MM.1S (cell line): ENCODE data around the gene MAFB.

ENCODE experiments used
- DNase-seq: peaks from one replicate; pipeline ENCODE4 v3.0.0-alpha.2; 2015
- H2AFZ ChIP-seq: fragments of 300-600 bp; sonication (generic); 2 replicates; pipeline ENCODE4 v1.6.0; 2016; ENCODE audit warnings: antibody characterized with exemption, low read length
- H3F3A ChIP-seq: fragments of 300-600 bp; sonication (generic); 2 replicates; pipeline ENCODE4 v1.6.1; 2016; ENCODE audit warnings: mild to moderate bottlenecking, antibody characterized with exemption, low read length, moderate library complexity, mixed read lengths; ENCODE audit not compliant: insufficient read depth
- H3K27ac ChIP-seq: fragments of 300-600 bp; sonication (generic); 2 replicates; pipeline ENCODE4 v1.5.1; 2016; ENCODE audit warnings: mild to moderate bottlenecking, low read length
- H3K27me3 ChIP-seq: fragments of 300-600 bp; sonication (generic); replicated peaks from 2 replicates; pipeline ENCODE4 v1.6.0; 2016; ENCODE audit warnings: low read length; ENCODE audit not compliant: insufficient read depth
- H3K36me3 ChIP-seq: fragments of 300-600 bp; sonication (generic); replicated peaks from 2 replicates; pipeline ENCODE4 v1.6.1; 2016; ENCODE audit warnings: mild to moderate bottlenecking, low read length, mixed read lengths; ENCODE audit not compliant: insufficient read depth
- H3K4me1 ChIP-seq: fragments of 300-600 bp; sonication (generic); 2 replicates; pipeline ENCODE4 v1.6.1; 2016; ENCODE audit warnings: low read length, mixed read lengths
- H3K4me2 ChIP-seq: fragments of 300-600 bp; sonication (generic); 2 replicates; pipeline ENCODE4 v1.6.0; 2016; ENCODE audit warnings: low read depth, low read length
- H3K4me3 ChIP-seq: fragments of 300-600 bp; sonication (generic); 2 replicates; pipeline ENCODE4 v1.5.1; 2016; ENCODE audit warnings: low read length, mixed read lengths
- H3K79me2 ChIP-seq: fragments of 300-600 bp; sonication (generic); 2 replicates; pipeline ENCODE4 v1.6.1; 2016; ENCODE audit warnings: mixed run types, low read length, mixed read lengths
- H3K9ac ChIP-seq: fragments of 300-600 bp; sonication (generic); 2 replicates; pipeline ENCODE4 v1.6.1; 2016; ENCODE audit warnings: low read length, mixed read lengths
- H3K9me2 ChIP-seq: fragments of 300-600 bp; sonication (generic); replicated peaks from 2 replicates; pipeline ENCODE4 v1.6.1; 2016; ENCODE audit warnings: mild to moderate bottlenecking, low read length, mixed read lengths; ENCODE audit not compliant: insufficient read depth
- H3K9me3 ChIP-seq: fragments of 300-600 bp; sonication (generic); replicated peaks from 2 replicates; pipeline ENCODE4 v1.6.1; 2016; ENCODE audit warnings: mild to moderate bottlenecking, low read length, mixed read lengths; ENCODE audit not compliant: insufficient read depth
- H4K20me1 ChIP-seq: fragments of 300-600 bp; sonication (generic); 2 replicates; pipeline ENCODE4 v1.6.1; 2016; ENCODE audit warnings: mild to moderate bottlenecking, low read length, moderate library complexity, mixed read lengths; ENCODE audit not compliant: insufficient read depth
- EZH2 ChIP-seq: fragments of 300-600 bp; sonication (generic); optimal IDR thresholded peaks from 2 replicates; pipeline ENCODE3; 2017; ENCODE audit warnings: low read depth, mild to moderate bottlenecking, antibody characterized with exemption, low read length, mixed read lengths
- EZH2phosphoT487 ChIP-seq: fragments of 300-600 bp; sonication (generic); IDR thresholded peaks from 2 replicates; pipeline ENCODE4 v1.6.1; 2018; ENCODE audit warnings: antibody characterized with exemption, low read length
- TF ChIP-seq, protein P1 (sequence below): fragments of 300-600 bp; sonication (generic); IDR thresholded peaks from 2 replicates; pipeline ENCODE4 v1.5.1; 2016; ENCODE audit warnings: antibody characterized with exemption, low read length, mixed read lengths

Gene MAFB

DNA sequence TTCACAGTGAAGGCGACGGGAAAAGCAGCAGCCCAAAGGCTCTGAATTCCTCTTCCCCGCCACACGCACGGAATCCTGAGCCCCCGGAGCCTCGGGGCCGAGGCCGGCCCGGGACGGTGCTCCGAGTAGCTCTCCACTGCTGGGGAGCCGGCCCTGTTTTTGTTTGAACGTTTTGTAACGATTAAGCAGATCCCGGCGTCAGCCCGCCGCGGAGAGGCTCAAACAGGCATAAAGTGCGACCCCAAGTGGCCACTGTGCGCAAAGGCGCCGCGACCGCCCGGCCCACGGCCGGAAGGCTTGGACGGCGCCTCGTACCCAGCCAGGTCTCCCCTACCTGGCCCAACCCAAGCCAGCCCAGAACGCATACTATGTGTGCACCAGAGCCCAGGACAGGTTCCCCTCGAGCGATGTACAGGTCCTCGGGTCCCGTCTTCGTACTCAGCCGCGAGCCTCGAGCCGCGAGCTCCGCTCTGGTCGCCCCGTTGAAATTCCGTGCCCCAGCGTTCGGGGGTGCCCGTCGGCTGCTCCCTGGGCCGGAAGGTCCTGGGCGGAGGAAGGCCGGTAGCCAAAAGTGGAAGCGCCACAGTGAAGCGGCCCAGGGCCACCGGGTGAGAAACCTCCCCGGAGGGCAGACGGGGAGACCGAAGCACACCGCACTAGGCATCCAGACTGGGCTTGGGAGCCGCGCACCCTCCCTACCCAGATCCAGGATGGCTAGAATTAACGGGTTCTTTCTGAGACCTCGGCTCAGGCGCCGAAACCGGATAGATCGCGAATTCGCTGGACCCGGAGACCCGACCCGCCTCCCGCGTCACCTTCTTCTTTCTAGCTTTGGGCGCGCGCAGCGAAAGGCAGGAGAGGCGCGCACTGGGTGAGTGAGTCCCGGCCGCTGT, 1.2 kb upstream of the MAFB start:
- Histone ChIP-seq H3K27ac (peak overlapping the region; percentile 65; the same call in 1 of the 2 replicates), H3K9ac (peak overlapping the region; percentile 64), H3K4me1 (peaks cover 5% of the 10 kb centered on the region; the same call in 1 of the 2 replicates), H3K79me2 (no peaks in the 10 kb centered on the region), H2AFZ (peak overlapping the region; percentile 95), H4K20me1 (no peaks in the 10 kb centered on the region), H3K4me2 (peak overlapping the region; percentile 95), H3K9me3 (no peaks in the 10 kb centered on the region), H3K9me2 (no peaks in the 10 kb centered on the region), H3K36me3 (no peaks in the 10 kb centered on the region), H3K4me3 (peak overlapping the region; percentile 77), H3F3A (peaks cover 6% of the 10 kb centered on the region; the same call in 1 of the 2 replicates), H3K27me3 (peaks cover 49% of the 10 kb centered on the region)
- peak; percentile 90 for DNase-seq
- TF ChIP-seq, protein P1, sequence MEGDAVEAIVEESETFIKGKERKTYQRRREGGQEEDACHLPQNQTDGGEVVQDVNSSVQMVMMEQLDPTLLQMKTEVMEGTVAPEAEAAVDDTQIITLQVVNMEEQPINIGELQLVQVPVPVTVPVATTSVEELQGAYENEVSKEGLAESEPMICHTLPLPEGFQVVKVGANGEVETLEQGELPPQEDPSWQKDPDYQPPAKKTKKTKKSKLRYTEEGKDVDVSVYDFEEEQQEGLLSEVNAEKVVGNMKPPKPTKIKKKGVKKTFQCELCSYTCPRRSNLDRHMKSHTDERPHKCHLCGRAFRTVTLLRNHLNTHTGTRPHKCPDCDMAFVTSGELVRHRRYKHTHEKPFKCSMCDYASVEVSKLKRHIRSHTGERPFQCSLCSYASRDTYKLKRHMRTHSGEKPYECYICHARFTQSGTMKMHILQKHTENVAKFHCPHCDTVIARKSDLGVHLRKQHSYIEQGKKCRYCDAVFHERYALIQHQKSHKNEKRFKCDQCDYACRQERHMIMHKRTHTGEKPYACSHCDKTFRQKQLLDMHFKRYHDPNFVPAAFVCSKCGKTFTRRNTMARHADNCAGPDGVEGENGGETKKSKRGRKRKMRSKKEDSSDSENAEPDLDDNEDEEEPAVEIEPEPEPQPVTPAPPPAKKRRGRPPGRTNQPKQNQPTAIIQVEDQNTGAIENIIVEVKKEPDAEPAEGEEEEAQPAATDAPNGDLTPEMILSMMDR = peak; percentile 80
- TF ChIP-seq EZH2phosphoT487 = no peak

DNA sequence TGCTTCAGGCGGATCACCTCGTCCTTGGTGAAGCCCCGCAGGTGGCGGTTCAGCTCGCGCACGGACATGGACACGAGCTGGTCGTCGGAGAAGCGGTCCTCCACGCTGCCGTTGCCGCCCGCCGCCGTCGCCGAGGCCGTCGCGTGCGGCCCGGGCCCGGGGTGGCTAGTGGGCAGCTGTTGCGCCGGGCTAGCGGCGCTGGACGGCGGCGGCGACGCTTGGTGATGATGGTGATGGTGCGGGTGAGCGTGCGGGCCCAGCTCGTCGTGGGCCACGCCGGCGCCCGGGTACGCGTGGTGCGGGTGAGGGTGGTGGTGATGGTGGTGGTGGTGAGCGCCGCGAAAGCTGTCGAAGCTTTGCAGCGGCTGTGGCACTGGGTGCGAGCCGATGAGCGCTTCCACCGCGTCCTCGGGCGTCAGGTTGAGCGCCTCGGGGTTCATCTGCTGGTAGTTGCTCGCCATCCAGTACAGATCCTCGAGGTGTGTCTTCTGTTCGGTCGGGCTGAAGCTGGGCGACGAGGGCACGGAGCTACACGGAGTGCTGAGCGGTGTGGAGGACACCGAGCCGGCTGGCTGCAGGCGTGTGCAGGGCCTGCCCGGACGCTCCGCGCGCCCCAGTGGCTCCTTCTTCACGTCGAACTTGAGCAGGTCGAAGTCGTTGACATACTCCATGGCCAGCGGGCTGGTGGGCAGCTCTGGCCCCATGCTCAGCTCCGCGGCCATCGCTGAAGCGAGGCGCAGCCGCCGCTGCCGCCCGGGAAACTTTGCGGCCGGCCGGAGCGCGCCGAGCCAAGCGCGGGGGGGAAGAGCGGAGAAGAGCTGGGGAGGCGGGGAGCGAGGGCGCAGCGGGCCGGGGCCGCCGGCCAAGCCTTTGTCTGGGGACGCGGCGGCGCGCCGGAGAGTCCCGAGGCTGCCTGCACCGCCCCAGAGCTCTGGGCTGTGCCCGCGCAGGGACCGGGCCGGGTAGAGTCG, 622 bp downstream of the MAFB start:
- H3K9ac ChIP-seq = no peak overlapping the region
- TF ChIP-seq EZH2phosphoT487 (no peak), EZH2 (no peak)
- TF ChIP-seq, protein P1 = no peak
- peaks cover 5% of the 10 kb centered on the region; the same call in 1 of the 2 replicates for H3K4me1 ChIP-seq
- no peak overlapping the region for H3K27ac ChIP-seq
- H3K4me2 ChIP-seq = peak overlapping the region; percentile 76
- peak overlapping the region; percentile 41 for H3K4me3 ChIP-seq
- 0 out of 2 replicates have a peak overlapping the region, but pooled peaks have one; percentile 45 for H2AFZ ChIP-seq
- peaks cover 63% of the 10 kb centered on the region for H3K27me3 ChIP-seq
- H3K9me3 ChIP-seq = no peaks in the 10 kb centered on the region
- peaks cover 6% of the 10 kb centered on the region; the same call in 1 of the 2 replicates for H3F3A ChIP-seq
- no peaks in the 10 kb centered on the region for H3K79me2 ChIP-seq
- H3K9me2 ChIP-seq = no peaks in the 10 kb centered on the region
- no peaks in the 10 kb centered on the region for H3K36me3 ChIP-seq
- no peak for DNase-seq
- no peaks in the 10 kb centered on the region for H4K20me1 ChIP-seq

DNA sequence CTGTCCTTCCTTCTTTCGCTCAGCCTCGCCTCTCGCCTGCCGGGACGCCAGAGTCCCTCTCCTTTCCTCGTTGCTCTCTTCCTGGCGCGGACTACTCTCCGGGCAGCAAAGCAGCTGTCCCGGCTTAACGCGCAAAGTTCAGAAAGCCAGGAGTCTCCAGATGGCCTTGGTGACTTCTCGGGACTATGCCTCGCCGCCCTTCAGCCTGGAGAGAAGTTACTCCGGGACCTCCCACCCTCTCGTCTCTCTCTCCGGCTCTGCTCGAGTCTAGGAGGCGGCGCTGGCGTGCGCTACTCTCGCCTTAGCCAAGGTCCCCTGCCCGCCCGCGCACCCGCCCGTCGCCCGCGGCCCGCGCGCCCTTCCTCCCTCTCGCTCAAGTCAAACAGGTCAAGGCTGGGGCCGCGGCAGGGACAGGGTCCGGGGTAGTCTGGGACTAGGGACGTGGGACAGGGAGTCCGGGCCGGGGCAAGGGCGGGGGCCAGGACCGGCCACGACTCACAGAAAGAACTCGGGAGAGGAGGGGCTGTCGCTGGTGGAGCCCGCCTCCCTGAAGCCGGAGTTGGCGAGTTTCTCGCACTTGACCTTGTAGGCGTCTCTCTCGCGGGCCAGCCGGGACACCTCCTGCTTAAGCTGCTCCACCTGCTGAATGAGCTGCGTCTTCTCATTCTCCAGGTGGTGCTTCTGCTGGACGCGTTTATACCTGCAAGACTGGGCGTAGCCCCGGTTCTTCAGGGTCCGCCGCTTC, 1.5 kb downstream of the MAFB start:
- peak overlapping the region; percentile 40; the same call in 1 of the 2 replicates for H3K4me3 ChIP-seq
- 0 out of 2 replicates have a peak overlapping the region, but pooled peaks have one; percentile 15 for H2AFZ ChIP-seq
- H3K36me3 ChIP-seq = no peaks in the 10 kb centered on the region
- H3K9ac ChIP-seq = no peak overlapping the region
- peak overlapping the region; percentile 46; the same call in 1 of the 2 replicates for H3K4me2 ChIP-seq
- H3F3A ChIP-seq = peaks cover 6% of the 10 kb centered on the region; the same call in 1 of the 2 replicates
- H3K9me2 ChIP-seq = no peaks in the 10 kb centered on the region
- H3K27ac ChIP-seq = no peak overlapping the region
- H3K79me2 ChIP-seq = no peaks in the 10 kb centered on the region
- peaks cover 5% of the 10 kb centered on the region; the same call in 1 of the 2 replicates for H3K4me1 ChIP-seq
- TF ChIP-seq EZH2 = no peak
- TF ChIP-seq, protein P1 = no peak
- no peak for TF ChIP-seq EZH2phosphoT487
- H4K20me1 ChIP-seq = no peaks in the 10 kb centered on the region
- peaks cover 63% of the 10 kb centered on the region for H3K27me3 ChIP-seq
- DNase-seq = no peak
- H3K9me3 ChIP-seq = no peaks in the 10 kb centered on the region
